K562 (cell line): ENCODE results near the gene PCK2. TPM values are rescaled to one million over a fixed set of nuclear protein-coding genes. Genes with fewer than 3 reads are reported as not detected.
A peak's percentile ranks its signal among the peaks of the same experiment; 100 is the strongest.

ENCODE experiments used
- BRD4 ChIP-seq: fragments of 200-600 bp; sonication (generic); IDR thresholded peaks from 2 replicates; pipeline ENCODE4 v1.6.1; 2017; ENCODE audit warnings: inconsistent platforms
- CBX8 ChIP-seq: fragments of 200-600 bp; sonication (generic); IDR thresholded peaks from 2 replicates; pipeline ENCODE4 v1.6.1; 2012; ENCODE audit warnings: borderline replicate concordance, mixed run types, low read depth, mild to moderate bottlenecking, moderate library complexity, mixed read lengths, low read length, control low read depth, inconsistent platforms; ENCODE audit not compliant: poor library complexity, severe bottlenecking; ENCODE audit errors: extremely low read depth
- CTCF ChIP-seq, 3 experiments: IDR thresholded peaks in 2 of 3; conservative IDR thresholded peaks in 1 of 3; 2 replicates each; pipeline ENCODE4 v1.5.1; 2011 to 2012; ENCODE audit warnings: low read length in 3 of 3, mild to moderate bottlenecking in 3 of 3, control low read depth in 2 of 3, improper control_type of control experiment in 1 of 3, inconsistent platforms in 1 of 3, low read depth in 1 of 3, mixed read lengths in 1 of 3, moderate library complexity in 1 of 3; ENCODE audit not compliant: insufficient read depth in 2 of 3
- EZH2 ChIP-seq: IDR thresholded peaks from 2 replicates; pipeline ENCODE4 v1.6.1; 2012; ENCODE audit warnings: low read depth, mild to moderate bottlenecking, inconsistent platforms, low read length, borderline replicate concordance
- FOXP1 ChIP-seq: sonication (generic); formaldehyde crosslinking; IDR thresholded peaks from 2 replicates; pipeline ENCODE4 v1.8.0; 2022; ENCODE audit warnings: mild to moderate bottlenecking, missing genetic modification reagents
- NFYB ChIP-seq: IDR thresholded peaks from 2 replicates; pipeline ENCODE4 v1.6.1; 2011; ENCODE audit warnings: mild to moderate bottlenecking, moderate library complexity; ENCODE audit not compliant: insufficient read length; ENCODE audit errors: extremely low read depth
- NR4A1 ChIP-seq, 2 experiments: fragments of 250-450 bp in 1 of 2; fragments of 450-650 bp in 1 of 2; sonication (Bioruptor Pico) in 1 of 2; IDR thresholded peaks; 2 replicates each; pipeline versions ENCODE4 v1.4.0 to v1.6.1; 2016 to 2020; ENCODE audit warnings: mild to moderate bottlenecking in 2 of 2, missing compliant biosample characterization in 1 of 2, missing genetic modification characterization in 1 of 2, moderate library complexity in 1 of 2
- NUFIP1 ChIP-seq: fragments of 450-650 bp; IDR thresholded peaks from 2 replicates; pipeline ENCODE4 v1.6.1; 2018; ENCODE audit not compliant: partially characterized antibody
- PKNOX1 ChIP-seq: fragments of 450-650 bp; IDR thresholded peaks from 2 replicates; pipeline ENCODE4 v1.6.1; 2016
- POLR2B ChIP-seq: fragments of 450-650 bp; IDR thresholded peaks from 2 replicates; pipeline ENCODE4 v1.6.1; 2018; ENCODE audit warnings: low read depth; ENCODE audit not compliant: partially characterized antibody
- POLR3A ChIP-seq: IDR thresholded peaks from 2 replicates; pipeline ENCODE4 v1.6.1; 2011; ENCODE audit warnings: borderline replicate concordance, mild to moderate bottlenecking, moderate library complexity; ENCODE audit not compliant: insufficient read length, insufficient read depth; ENCODE audit errors: extremely low read depth
- RNF2 ChIP-seq: sonication (generic); IDR thresholded peaks from 2 replicates; pipeline ENCODE4 v1.6.1; 2016
- SAP30 ChIP-seq: fragments of 200-600 bp; sonication (generic); IDR thresholded peaks from 2 replicates; pipeline ENCODE4 v1.6.1; 2012; ENCODE audit warnings: borderline replicate concordance, low read depth, mild to moderate bottlenecking, moderate library complexity, low read length, control low read depth, inconsistent platforms; ENCODE audit not compliant: insufficient read depth, poor library complexity, severe bottlenecking
- SMAD3 ChIP-seq: fragments of 450-650 bp; formaldehyde crosslinking; conservative IDR thresholded peaks from 2 replicates; pipeline ENCODE4 v1.4.0; 2020; ENCODE audit warnings: mild to moderate bottlenecking
- SP1 ChIP-seq: sonication (generic); formaldehyde crosslinking; IDR thresholded peaks from 2 replicates; pipeline ENCODE4 v1.8.1; 2022; ENCODE audit warnings: mild to moderate bottlenecking, missing genetic modification reagents
- THAP12 ChIP-seq: fragments of 250-450 bp; sonication (Bioruptor Pico); IDR thresholded peaks from 2 replicates; pipeline ENCODE4 v1.9.0; 2021; ENCODE audit warnings: mild to moderate bottlenecking, inconsistent platforms
- ZNF280A ChIP-seq: fragments of 450-650 bp; IDR thresholded peaks from 2 replicates; pipeline ENCODE4 v1.6.1; 2018; ENCODE audit warnings: mild to moderate bottlenecking, low read depth; ENCODE audit not compliant: partially characterized antibody
- ZNF57 ChIP-seq: fragments of 450-650 bp; formaldehyde crosslinking; IDR thresholded peaks from 2 replicates; pipeline ENCODE4 v1.4.0; 2020; ENCODE audit warnings: mild to moderate bottlenecking, moderate library complexity
- polyA plus RNA-seq, 8 experiments: library from polyadenylated mRNA; depleted of rRNA in 4 of 8; stranded (reverse) in 5 of 8; unstranded in 3 of 8; fragments of >200 nt; fragmentation: Nextera tagmentation in 2 of 8; fragmentation: Illumina TruSeq in 1 of 8; extraction: Ambion mirVana in 2 of 8; extraction: Trizol in 1 of 8; gene quantifications; 2 replicates each; pipeline versions ENCODE4 v1.2.1 to v1.2.3, GENCODE V29; 2011 to 2014; ENCODE audit warnings: inconsistent platforms in 1 of 8, missing spikeins in 1 of 8
- total RNA-seq, 7 experiments: library from RNA; depleted of rRNA in 6 of 7; stranded (reverse); fragments of >200 nt in 6 of 7; fragmentation: Illumina TruSeq in 2 of 7; extraction: Trizol in 2 of 7; gene quantifications; 2 replicates each; pipeline versions ENCODE4 v1.2.1 to v1.2.3, GENCODE V29; 2011 to 2021; ENCODE audit warnings: low replicate concordance in 1 of 7

The PCK2 gene
- total and polyA plus RNA-seq, 9 of the 15 experiments (the other 6 are each of a cell fraction or from before 2014, with no cell fraction given), result 3.3 to 60.9 (median 30.4) TPM

GRCh38 chr14:24080888-24081738 lies 13.0 kb upstream of the PCK2 start (continued):
- TF ChIP-seq EZH2 (no peak), ZNF280A (no peak), SMAD3 (CRISPR knock-in tag) (no peak), RNF2 (0 out of 2 replicates have a peak, but pooled peaks have one; percentile 0), THAP12 (CRISPR knock-in tag) (peak; percentile 74; the same call in 1 of the 2 replicates), CTCF (IDR thresholded peaks at IDR 0.05 in 2 of 3, conservative IDR thresholded peaks at IDR 0.05 in 1 of 3; ENCODE audit: insufficient read depth in 2 of 3, low read depth in 1 of 3, low read length in 3 of 3) (0 out of 6 replicates have a peak, but pooled peaks of 1 of the 3 experiments have one; percentile 0), NUFIP1 (no peak), POLR2B (no peak), POLR3A (no peak), NR4A1 (CRISPR knock-in tag; IDR thresholded peaks at IDR 0.05) (no peak), NR4A1 (tag; IDR thresholded peaks at IDR 0.05) (no peak; the same call in 1 of the 2 replicates), SP1 (CRISPR knock-in tag) (peak; percentile 9; the same call in 1 of the 2 replicates), CBX8 (no peak), NFYB (no peak), FOXP1 (CRISPR knock-in tag) (peak; percentile 47; the same call in 1 of the 2 replicates), SAP30 (peak; percentile 25), PKNOX1 (no peak), ZNF57 (CRISPR knock-in tag) (no peak), BRD4 (no peak)
